Esophagus muscularis mucosa (tissue), 4 donors: ENCODE measurements around the gene MT1G. TPM values are rescaled to one million over a fixed set of nuclear protein-coding genes. Genes with fewer than 3 reads are reported as not detected.

Source experiments
- DNase-seq: peaks from one replicate; pipeline ENCODE4 v3.0.0-alpha.2; 2017; ENCODE audit errors: extremely low spot score
- H3K27ac ChIP-seq, 4 donors: fragments of 200-600 bp; sonication (generic); replicated peaks in 1 of 4; 1 replicate in 3 of 4; 2 replicates in 1 of 4; pipeline ENCODE4 v1.5.1; 2016 to 2019; ENCODE audit warnings: mild to moderate bottlenecking in 1 of 4
- H3K27me3 ChIP-seq, 4 donors: fragments of 200-600 bp; sonication (generic); one replicate each; pipeline versions ENCODE4 v1.5.1 to v1.6.0; 2016 to 2019
- H3K36me3 ChIP-seq, 4 donors: fragments of 200-600 bp; sonication (generic); one replicate each; pipeline ENCODE4 v1.5.1; 2016 to 2019
- H3K4me1 ChIP-seq, 4 donors: fragments of 200-600 bp; sonication (generic); one replicate each; pipeline ENCODE4 v1.5.1; 2016 to 2019
- H3K4me3 ChIP-seq, 4 donors: fragments of 200-600 bp; sonication (generic); 1 replicate in 2 of 4; 2 replicates in 2 of 4; pipeline ENCODE4 v1.5.1; 2016 to 2019; ENCODE audit warnings: mild to moderate bottlenecking in 4 of 4, moderate library complexity in 1 of 4
- H3K9me3 ChIP-seq, 4 donors: fragments of 200-600 bp; sonication (generic); 1 replicate in 3 of 4; 2 replicates in 1 of 4; pipeline ENCODE4 v1.5.1; 2016 to 2019
- EP300 ChIP-seq: sonication (generic); formaldehyde crosslinking; IDR thresholded peaks from one replicate; pipeline ENCODE4 v1.6.1; 2017; ENCODE audit warnings: antibody characterized with exemption
- POLR2A ChIP-seq: fragments of 450-650 bp; IDR thresholded peaks from one replicate; pipeline ENCODE4 v1.6.1; 2017; ENCODE audit warnings: antibody characterized with exemption, moderate library complexity, mild to moderate bottlenecking, low read depth
- POLR2AphosphoS5 ChIP-seq, 2 donors: sonication (generic); formaldehyde crosslinking; IDR thresholded peaks; one replicate each; pipeline ENCODE4 v1.6.1; 2017; ENCODE audit warnings: antibody characterized with exemption in 2 of 2
- WGBS: methylation state at CpG from one replicate; pipeline ENCODE4 v1.1.5; 2018; 5-methylcytosine and 5-hydroxymethylcytosine counted together
- intact Hi-C: fragments of 100-400 bp; cut with DNase I; formaldehyde crosslinking; loops from one replicate; pipeline ENCODE4 v1.15.1; 2023
- total RNA-seq, 4 donors: library from RNA; depleted of rRNA; stranded (reverse); fragments of >200 nt; gene quantifications; one replicate each; pipeline versions ENCODE4 v1.1.0 to v1.2.1, GENCODE V29; 2016
- TF ChIP-seq, protein P1 (sequence below), 3 experiments: fragments of 200-600 bp in 2 of 3; fragments of 450-650 bp in 1 of 3; sonication (generic) in 2 of 3; IDR thresholded peaks; one replicate each; pipeline ENCODE4 v1.5.1; 2017 to 2019; ENCODE audit warnings: antibody characterized with exemption in 3 of 3, mild to moderate bottlenecking in 2 of 3, moderate library complexity in 1 of 3

The MT1G gene
- total RNA-seq, 4 donors from 2014 or later, result 4.9 to 59.0 (median 19.0) TPM; not detected in 1

DNA sequence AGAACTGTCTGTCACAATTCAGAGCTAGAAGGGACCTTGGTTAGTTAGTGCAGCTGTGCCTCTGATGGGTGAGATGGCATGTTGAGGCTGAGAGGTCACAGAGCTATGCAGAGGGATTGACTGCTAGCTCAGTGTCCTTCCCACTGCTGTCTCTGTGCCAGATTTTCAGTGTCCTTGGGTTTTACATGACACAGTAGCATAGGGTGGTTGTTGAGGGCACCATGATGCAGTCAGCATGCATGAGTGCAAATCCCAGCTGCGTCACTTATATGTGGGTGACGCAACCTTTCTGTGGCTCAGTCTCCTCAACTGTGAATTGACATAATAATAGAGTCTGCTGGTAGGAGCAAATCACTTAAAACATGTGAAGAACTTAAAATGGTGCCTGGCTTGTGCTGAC, 26.7 kb downstream of the MT1G start:
- Histone ChIP-seq H3K4me1 (peaks cover 13 to 39% (median 32%) of the 10 kb centered on the region in 4 donors), H3K9me3 (no peaks in the 10 kb centered on the region), H3K36me3 (no peaks in the 10 kb centered on the region), H3K27me3 (peaks cover 0 to 99% (median 11%) of the 10 kb centered on the region in 4 donors), H3K27ac (no peak overlapping the region), H3K4me3 (no peak overlapping the region)
- no peak for DNase-seq
- WGBS, result 86% methylated on average over 2 of the region's 2 CpGs
- TF ChIP-seq POLR2AphosphoS5 (IDR thresholded peaks at IDR 0.05), result no peak
- no peak for TF ChIP-seq EP300
- TF ChIP-seq, protein P1, sequence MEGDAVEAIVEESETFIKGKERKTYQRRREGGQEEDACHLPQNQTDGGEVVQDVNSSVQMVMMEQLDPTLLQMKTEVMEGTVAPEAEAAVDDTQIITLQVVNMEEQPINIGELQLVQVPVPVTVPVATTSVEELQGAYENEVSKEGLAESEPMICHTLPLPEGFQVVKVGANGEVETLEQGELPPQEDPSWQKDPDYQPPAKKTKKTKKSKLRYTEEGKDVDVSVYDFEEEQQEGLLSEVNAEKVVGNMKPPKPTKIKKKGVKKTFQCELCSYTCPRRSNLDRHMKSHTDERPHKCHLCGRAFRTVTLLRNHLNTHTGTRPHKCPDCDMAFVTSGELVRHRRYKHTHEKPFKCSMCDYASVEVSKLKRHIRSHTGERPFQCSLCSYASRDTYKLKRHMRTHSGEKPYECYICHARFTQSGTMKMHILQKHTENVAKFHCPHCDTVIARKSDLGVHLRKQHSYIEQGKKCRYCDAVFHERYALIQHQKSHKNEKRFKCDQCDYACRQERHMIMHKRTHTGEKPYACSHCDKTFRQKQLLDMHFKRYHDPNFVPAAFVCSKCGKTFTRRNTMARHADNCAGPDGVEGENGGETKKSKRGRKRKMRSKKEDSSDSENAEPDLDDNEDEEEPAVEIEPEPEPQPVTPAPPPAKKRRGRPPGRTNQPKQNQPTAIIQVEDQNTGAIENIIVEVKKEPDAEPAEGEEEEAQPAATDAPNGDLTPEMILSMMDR (IDR thresholded peaks at IDR 0.05), result no peak
- TF ChIP-seq POLR2A, result no peak
- intact Hi-C loops, result no loop called here

DNA sequence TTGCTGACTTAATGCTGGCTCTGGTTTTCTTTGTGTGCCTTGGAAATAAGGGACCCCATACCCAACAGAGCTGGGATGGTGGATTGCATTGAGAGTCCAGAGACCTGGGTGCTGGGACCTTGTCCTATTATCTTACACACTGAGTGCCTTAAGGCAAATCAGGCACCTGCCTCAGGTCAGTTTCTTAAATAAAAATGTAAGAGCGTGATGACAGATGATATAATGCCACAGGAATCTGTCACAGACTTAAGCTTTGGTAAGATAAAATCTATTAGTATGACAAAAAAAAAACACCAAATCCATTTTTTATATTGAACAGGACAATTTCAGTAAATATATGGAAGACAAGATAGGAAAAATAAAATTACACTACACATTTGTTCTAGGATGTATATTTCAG, 27.8 kb downstream of the MT1G start:
- no peak overlapping the region for H3K27ac ChIP-seq
- TF ChIP-seq, protein P1 (IDR thresholded peaks at IDR 0.05), result no peak
- TF ChIP-seq POLR2AphosphoS5 (IDR thresholded peaks at IDR 0.05) (no peak), EP300 (no peak), POLR2A (no peak)

DNA sequence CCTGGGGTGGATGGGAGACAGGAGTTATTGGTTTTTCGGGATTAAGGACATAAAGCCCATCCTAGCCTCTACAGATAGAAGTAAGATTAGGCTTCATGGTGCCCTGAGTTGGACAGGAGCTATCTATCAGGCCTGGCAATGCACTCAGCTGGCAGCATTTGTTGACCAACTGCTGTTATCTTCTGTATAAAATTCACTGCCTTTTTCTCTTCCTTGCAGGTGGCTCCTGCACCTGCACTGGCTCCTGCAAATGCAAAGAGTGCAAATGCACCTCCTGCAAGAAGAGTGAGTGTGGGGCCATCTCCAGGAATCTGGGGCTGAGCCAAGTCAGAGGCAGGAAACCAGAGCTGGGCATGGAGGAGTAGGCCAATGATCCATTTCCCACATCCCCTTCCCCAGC, 28.8 kb downstream of the MT1G start:
- Histone ChIP-seq H3K4me3 (peak overlapping the region in 2 of 4 donors; percentile 51 to 61), H3K27me3 (peaks cover 0 to 99% (median 20%) of the 10 kb centered on the region in 4 donors), H3K36me3 (no peaks in the 10 kb centered on the region), H3K27ac (peak overlapping the region in 1 of 4 donors; percentile 70), H3K9me3 (no peaks in the 10 kb centered on the region), H3K4me1 (peaks cover 18 to 53% (median 46%) of the 10 kb centered on the region in 4 donors)
- TF ChIP-seq POLR2A (no peak), POLR2AphosphoS5 (IDR thresholded peaks at IDR 0.05) (no peak), EP300 (no peak)
- TF ChIP-seq, protein P1 (IDR thresholded peaks at IDR 0.05), result no peak
- no peak for DNase-seq
- intact Hi-C loops, result loop anchor here (5.0 kb wide), 1 partner anchor 43 kb away; the partner anchor contains the start of gene MT1X
- WGBS, result 58% methylated on average over 1 of the region's 1 CpG

More for the DNA sequence above, 27.8 kb downstream of the MT1G start:
- H3K36me3 ChIP-seq, result no peaks in the 10 kb centered on the region
- 100% methylated on average over 1 of the region's 1 CpG for WGBS
- peaks cover 18 to 50% (median 40%) of the 10 kb centered on the region in 4 donors for H3K4me1 ChIP-seq
- H3K27me3 ChIP-seq, result peaks cover 0 to 99% (median 17%) of the 10 kb centered on the region in 4 donors
- no peaks in the 10 kb centered on the region for H3K9me3 ChIP-seq
- no peak for DNase-seq
- no peak overlapping the region for H3K4me3 ChIP-seq
- intact Hi-C loops, result no loop called here

DNA sequence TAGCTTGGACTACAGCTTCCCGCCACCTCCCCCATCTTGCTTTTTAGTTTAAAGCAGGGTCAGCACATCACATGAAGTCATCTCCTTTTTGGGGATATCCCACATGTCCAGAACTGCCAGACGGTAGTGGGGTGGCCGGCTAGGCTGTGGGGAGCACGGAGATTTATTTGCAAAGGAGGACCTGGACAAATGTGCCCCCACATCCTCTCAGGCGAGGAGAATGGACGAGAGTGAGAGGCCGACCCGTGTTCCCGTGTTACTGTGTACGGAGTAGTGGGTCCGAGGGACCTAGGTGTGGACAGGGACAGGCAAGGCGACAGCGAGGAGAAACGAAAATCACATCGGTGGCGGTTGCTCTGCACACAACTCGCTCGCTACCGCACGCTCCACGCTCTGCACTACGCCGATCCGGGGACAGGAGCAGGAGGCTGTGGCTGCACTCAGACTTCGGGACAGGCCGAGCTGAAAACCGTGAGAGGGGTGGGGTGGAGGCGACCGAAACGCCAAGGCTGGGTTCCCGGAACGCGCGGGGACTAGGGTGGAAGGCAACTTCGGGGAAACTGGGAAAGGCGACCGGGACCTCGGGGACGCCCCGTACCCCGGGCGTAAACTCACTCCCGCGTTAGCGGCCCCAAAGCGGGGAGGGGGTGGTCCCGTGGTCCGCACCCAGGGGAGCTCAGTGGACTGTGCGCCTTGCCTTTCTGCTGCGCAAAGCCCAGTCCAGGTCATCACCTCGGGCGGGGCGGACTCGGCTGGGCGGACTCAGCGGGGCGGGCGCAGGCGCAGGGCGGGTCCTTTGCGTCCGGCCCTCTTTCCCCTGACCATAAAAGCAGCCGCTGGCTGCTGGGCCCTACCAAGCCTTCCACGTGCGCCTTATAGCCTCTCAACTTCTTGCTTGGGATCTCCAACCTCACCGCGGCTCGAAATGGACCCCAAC, 29.8 kb downstream of the MT1G start, which contains the start of gene MT1A:
Gene MT1A, plus strand, starts transcription at position 853 of the 937 bp plus-strand sequence. Its CDS starts 73 bp downstream, at position 926.
- TF ChIP-seq POLR2AphosphoS5 (IDR thresholded peaks at IDR 0.05), result peak; percentile 82 to 89
- TF ChIP-seq EP300, result peak; percentile 72
- TF ChIP-seq, protein P1 (IDR thresholded peaks at IDR 0.05), result no peak
- peak; percentile 48 for TF ChIP-seq POLR2A
- intact Hi-C loops, result loop anchor here (5.0 kb wide), 1 partner anchor 44 kb away; the partner anchor contains the start of gene MT1X
- H3K4me3 ChIP-seq, result peak within 1 kb of the TSS; percentile 51 to 61 (median 56)

More for the DNA sequence above, 29.8 kb downstream of the MT1G start, which contains the start of gene MT1A:
- Histone ChIP-seq H3K9me3 (no peaks in the 10 kb centered on the region), H3K27me3 (peaks cover 0 to 98% (median 20%) of the 10 kb centered on the region in 4 donors), H3K36me3 (no peaks in the 10 kb centered on the region), H3K4me1 (peaks cover 18 to 50% (median 41%) of the 10 kb centered on the region in 4 donors), H3K27ac (peak within 1 kb of the TSS; percentile 48 to 70 (median 64))
- no peak for DNase-seq
- 22% methylated on average over 57 of the region's 68 CpGs for WGBS
